ENCODE results near the gene CRACDL. TPM values are rescaled to one million over a fixed set of nuclear protein-coding genes. Genes with fewer than 3 reads are reported as not detected.

The CRACDL gene
- total RNA-seq, 1 experiment from 2014 or later = not detected

GRCh38 chr2:98803405-98804264 is 132.4 kb downstream of the CRACDL start:
- DNase-seq (ENCODE audit: low read depth) = no peak
- in situ Hi-C loops (cut with HindIII; ENCODE audit: low pct_unique_long_range_greater_than_20kb, low sequenced_read_pairs) = no loop called here

GRCh38 chr2:98802344-98802743 is 133.7 kb downstream of the CRACDL start:
- DNase-seq (ENCODE audit: low read depth) = no peak
- in situ Hi-C loops (cut with HindIII; ENCODE audit: low pct_unique_long_range_greater_than_20kb, low sequenced_read_pairs) = no loop called here

- in situ Hi-C loops (cut with HindIII; ENCODE audit: low pct_unique_long_range_greater_than_20kb, low sequenced_read_pairs) = no loop called here
- DNase-seq (ENCODE audit: low read depth) = no peak
Measured at GRCh38 chr2:98801921-98802321, 134.1 kb downstream of the CRACDL start.

GRCh38 chr2:98801286-98801685 is 134.7 kb downstream of the CRACDL start:
- no peak for DNase-seq (ENCODE audit: low read depth)
- in situ Hi-C loops (cut with HindIII; ENCODE audit: low pct_unique_long_range_greater_than_20kb, low sequenced_read_pairs) = no loop called here

- in situ Hi-C loops (cut with HindIII; ENCODE audit: low pct_unique_long_range_greater_than_20kb, low sequenced_read_pairs) = no loop called here
- no peak for DNase-seq (ENCODE audit: low read depth)
Measured at GRCh38 chr2:98800330-98801064, 135.5 kb downstream of the CRACDL start.

DNA sequence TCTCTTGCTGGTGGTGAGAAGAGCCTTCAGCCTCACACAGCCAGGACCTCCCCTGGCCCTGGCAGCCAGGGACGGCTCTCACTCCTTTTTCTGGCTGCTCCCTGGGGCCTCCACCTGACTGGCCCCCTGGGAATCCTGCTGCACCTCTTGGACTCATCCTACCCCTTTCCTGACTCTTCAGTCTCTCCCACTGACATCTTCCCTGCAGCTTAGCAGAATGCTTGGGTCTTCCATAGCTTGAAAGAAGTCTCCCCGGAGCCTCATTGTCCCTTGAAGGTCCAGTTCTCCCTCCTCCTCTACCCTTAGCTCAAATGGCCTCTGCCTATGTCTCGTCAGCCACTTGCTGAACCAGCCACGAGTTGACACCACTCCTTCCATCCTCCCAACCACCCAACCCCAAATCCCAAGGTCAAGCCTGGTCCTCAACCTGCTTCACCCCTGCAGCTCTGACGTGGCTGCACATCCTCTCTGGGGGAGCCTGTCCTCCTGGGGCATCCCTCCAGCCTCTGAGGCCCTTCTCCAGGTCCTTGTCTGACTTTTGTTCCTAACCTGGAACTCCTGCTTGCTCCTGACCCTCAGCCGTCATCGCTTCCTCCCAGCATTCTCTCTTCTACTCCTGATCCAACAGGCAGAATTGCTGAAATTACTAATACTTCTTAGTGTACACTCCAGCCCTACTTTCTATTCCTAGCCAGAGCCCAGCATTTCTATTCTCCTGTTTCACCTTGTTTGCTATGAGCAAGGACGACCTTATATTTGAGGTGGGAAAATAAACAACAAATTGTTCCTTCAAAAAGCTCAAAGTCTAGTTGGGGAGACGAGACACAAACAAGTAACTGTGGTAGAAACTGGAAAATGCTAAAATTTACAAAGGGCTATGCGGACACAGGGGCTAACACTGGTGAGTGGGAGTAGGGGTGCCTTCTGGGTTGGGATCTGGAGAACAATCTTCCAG is 136.4 kb downstream of the CRACDL start:
- in situ Hi-C loops (cut with HindIII; ENCODE audit: low pct_unique_long_range_greater_than_20kb, low sequenced_read_pairs) = no loop called here

DNA sequence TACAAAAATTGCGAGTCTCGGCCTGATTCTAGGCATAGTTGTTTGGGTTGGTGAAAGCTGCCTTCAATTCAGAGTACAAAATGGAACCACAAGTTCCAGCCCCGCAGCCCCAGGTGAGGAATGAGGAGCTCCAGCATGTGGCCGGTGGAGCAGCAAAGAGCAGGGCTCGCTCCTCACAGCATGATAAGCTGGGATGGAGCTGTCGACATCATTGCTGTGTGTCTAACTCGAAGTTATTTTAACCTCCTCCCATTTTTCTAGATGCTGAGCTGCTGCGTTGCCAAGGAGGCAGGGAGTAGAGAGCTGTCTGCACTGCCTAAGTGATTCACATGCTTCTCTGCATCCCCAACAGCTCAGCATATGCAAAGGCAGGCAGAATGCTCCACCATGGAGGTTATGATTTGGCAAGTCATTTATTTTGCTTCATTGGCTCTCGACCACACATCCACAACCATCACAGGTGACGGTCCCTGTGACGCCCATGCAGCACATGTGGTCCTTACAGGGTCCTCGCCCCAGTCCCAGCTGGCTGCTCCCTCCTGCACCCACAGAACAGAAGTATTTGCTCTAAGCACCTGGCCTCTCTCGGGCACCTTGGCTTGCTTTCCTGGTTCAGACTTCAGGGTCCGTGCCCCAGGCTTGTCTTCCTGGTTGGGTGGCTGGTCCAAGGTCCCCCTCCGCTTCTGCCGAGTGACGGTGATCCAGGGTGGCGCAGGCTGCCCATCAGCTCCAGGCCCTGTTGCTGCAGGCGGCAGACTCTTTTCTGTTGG is 139.1 kb downstream of the CRACDL start:
- in situ Hi-C loops (cut with HindIII; ENCODE audit: low pct_unique_long_range_greater_than_20kb, low sequenced_read_pairs) = no loop called here

More for the DNA sequence above, 136.4 kb downstream of the CRACDL start:
- DNase-seq (ENCODE audit: low read depth) = no peak

GRCh38 chr2:98795891-98796676 is 139.9 kb downstream of the CRACDL start:
- in situ Hi-C loops (cut with HindIII; ENCODE audit: low pct_unique_long_range_greater_than_20kb, low sequenced_read_pairs) = no loop called here
- no peak for DNase-seq (ENCODE audit: low read depth)

More for the DNA sequence above, 139.1 kb downstream of the CRACDL start:
- DNase-seq (ENCODE audit: low read depth) = no peak

DNA sequence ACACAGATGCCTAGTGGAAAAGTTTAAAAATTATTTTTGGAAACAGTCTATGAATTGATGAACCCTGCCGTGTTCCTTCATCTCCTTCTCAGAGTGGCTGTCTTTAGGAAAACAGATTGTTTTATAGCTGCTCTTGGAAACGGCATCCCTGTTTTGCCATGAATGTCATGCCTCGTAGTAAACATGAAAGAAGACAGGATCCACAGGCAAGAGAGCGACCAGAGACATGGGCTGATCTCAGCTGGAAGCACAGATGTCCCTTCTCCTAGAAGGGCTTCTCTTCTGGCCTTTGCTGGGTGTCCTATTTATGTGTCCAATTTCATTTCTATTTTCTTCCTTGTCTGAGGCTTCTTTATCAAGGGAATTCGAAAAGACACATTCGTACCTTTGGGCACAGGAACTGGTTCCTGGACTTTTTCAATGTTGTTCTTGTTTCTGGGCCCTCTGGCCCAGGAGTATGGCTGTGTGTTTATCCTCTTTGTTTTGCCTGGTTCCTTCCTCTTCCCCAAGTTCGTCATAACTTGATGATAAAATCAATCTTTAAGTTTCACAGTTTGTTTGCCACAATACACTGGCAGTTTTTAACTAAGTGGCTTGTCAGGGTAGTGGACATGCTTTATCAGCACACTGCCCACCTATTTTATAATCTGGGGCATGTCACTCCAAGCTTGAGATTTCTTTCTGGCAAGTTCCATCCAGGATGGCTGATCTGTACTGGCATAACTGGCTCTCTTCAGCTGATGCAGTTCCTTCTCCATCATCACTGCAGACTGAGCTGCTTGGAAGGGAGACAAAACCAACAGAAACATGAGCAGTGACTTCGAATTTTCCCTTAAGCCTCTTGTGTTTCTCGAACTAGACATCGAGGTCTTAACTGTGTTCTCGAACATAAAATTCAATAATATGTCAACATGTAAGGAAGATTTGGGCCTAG is 141.9 kb downstream of the CRACDL start:
- in situ Hi-C loops (cut with HindIII; ENCODE audit: low pct_unique_long_range_greater_than_20kb, low sequenced_read_pairs) = no loop called here
- DNase-seq (ENCODE audit: low read depth) = no peak

DNA sequence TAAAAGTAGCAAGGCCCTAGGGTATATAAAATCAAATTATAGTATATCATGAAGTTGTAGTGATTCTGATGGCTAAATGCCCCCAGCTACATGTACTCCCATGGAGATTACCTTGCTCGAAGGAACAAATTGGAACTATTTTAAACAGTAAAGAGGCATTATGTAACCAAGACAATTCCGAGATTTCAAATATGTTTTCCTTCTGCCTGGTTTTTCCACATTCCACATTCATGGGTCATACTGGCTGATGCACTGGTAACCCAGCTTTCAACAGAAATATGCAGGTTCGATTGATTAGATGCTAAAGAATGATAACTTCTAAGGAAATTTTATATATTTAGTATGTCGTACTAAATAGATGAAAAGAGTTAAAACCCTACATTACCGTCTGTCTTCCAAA is 142.8 kb downstream of the CRACDL start:
- no peak for DNase-seq (ENCODE audit: low read depth)
- in situ Hi-C loops (cut with HindIII; ENCODE audit: low pct_unique_long_range_greater_than_20kb, low sequenced_read_pairs) = no loop called here

DNA sequence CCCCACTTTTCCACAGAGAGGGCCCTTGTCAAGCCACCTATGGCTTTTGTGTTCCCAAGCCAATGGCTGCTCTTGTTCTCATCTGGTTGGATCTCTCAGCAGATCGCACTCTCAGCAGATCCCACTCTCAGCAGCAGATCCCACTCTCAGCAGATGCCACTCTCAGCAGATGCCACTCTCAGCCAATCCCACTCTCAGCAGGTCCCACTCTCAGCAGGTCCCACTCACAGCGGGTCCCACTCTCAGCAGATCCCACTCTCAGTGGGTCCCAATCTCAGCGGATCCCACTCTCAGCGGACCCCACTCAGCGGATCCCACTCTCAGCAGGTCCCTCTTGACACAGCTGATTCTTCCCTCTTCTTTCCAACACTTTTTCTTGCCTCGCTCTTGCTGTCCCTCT is 145.8 kb downstream of the CRACDL start:
- in situ Hi-C loops (cut with HindIII; ENCODE audit: low pct_unique_long_range_greater_than_20kb, low sequenced_read_pairs) = no loop called here
- DNase-seq (ENCODE audit: low read depth) = no peak

DNA sequence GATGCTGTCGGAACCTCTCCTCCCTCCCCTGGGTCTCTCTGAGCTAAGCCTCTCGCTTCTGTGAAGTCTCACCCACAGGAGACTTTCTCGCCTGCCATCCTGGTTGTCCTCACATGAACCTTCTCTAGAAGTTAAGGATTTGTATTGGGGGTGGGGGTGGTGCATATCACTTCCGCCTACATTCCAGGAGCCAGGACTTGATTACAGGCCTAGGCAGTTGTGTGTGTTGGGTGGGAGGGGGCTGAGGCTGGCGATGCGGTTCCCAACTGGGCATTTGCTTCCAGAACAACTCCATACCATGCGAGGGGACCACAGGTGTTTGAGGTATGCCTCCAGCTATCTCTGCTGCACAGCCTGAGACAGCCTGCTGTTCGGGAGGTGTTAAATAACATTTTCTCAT is 148.3 kb downstream of the CRACDL start:
- DNase-seq (ENCODE audit: low read depth) = no peak
- in situ Hi-C loops (cut with HindIII; ENCODE audit: low pct_unique_long_range_greater_than_20kb, low sequenced_read_pairs) = no loop called here

GRCh38 chr2:98786179-98786578 is 149.8 kb downstream of the CRACDL start:
- no peak for DNase-seq (ENCODE audit: low read depth)
- in situ Hi-C loops (cut with HindIII; ENCODE audit: low pct_unique_long_range_greater_than_20kb, low sequenced_read_pairs) = no loop called here

GRCh38 chr2:98782570-98782969 is 153.5 kb downstream of the CRACDL start:
- no peak for DNase-seq (ENCODE audit: low read depth)
- in situ Hi-C loops (cut with HindIII; ENCODE audit: low pct_unique_long_range_greater_than_20kb, low sequenced_read_pairs) = no loop called here

DNA sequence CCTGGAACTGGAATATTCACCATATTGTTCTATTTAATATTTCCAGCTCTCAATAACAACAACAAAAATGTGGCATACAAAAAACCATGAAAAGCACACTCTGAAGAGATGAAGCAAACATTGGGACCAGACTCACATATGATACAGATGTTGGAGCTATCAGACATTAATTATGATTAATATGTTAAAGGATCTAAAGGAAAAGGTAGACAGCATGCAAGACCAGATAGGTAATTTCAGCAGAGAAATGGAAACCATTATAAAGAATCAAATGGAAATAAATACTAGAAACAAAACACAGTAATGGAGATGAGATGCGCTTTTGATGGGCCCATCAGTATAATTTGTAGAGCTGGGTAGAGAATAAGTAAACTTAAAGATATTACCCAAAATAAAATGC is 154.2 kb downstream of the CRACDL start:
- in situ Hi-C loops (cut with HindIII; ENCODE audit: low pct_unique_long_range_greater_than_20kb, low sequenced_read_pairs) = no loop called here
- no peak for DNase-seq (ENCODE audit: low read depth)
